Measurements from ENCODE around the gene RTEL1.
A peak's percentile ranks its signal among the peaks of the same experiment; 100 is the strongest.
"Not testable (repeated sequence)": the region's sequence is repeated elsewhere in the genome, so short reads cannot be mapped to it uniquely, and the experiment has no call there.

The RTEL1 gene

DNA sequence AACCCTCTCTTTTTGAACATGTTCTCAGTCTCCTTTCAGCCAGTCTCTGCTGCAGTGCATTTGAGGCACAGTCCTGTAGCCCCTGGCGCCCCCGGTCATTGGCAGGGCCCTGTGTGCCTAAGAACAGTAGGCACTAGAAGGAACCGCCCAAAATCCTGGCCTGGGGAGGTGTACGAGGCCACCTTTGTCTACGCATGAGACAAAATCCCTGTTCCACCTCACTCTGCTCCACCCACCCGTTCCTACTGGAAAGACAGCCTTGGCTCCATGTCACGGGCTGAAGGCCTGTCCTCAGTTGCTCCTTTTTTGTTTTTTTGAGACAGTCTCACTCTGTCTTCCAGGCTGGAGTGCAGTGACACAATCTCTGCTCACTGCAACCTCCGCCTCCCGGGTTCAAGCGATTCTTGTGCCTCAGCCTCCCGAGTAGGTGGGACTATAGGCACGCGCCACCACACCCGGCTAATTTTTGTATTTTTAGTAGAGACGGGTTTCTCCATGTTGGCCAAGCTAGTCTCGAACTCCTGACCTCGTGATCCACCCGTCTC is 72.1 kb downstream of the RTEL1 start:
- DNase-seq, result not testable (repeated sequence)

DNA sequence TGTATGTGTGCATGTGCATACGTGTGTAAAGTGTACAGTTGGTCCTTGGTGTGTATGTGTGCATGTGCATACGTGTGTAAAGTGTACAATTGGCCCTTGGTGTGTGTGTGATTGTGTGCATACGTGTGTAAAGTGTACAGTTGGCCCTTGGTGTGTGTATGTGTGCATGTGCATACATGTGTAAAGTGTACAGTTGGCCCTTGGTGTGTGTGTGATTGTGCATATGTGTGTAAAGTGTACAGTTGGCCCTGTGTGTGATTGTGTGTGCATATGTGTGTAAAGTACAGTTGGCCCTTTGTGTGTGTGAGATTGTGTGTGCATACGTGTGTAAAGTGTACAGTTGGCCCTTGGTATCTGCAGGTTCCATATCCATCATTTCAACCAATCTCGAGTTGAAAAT is 73.3 kb downstream of the RTEL1 start:
- DNase-seq, result no peak

GRCh38 chr20:63732118-63733095 is 74.3 kb downstream of the RTEL1 start:
- DNase-seq, result no peak

DNA sequence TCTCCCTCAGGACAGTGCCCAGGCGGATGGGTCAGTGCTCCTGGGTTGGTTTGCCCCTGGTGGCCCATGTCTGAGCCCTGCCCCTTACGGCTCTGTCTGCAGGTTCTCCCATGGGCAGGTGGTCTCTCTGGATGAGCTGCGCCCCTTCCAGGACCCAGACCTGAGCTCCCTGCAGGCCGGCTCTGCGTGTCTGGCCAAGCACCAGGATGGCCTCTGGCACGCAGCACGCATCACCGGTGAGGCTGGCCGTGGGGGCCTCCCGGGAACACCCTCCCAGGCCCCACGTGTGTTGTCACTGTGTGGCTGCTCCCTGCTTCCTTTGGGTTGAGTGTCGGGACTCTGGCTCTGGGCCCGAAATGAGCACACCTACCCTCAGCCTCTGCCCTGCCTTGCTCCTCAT is 75.0 kb downstream of the RTEL1 start:
- no peak for DNase-seq

GRCh38 chr20:63733579-63734081 is 75.5 kb downstream of the RTEL1 start:
- DNase-seq, result no peak

DNA sequence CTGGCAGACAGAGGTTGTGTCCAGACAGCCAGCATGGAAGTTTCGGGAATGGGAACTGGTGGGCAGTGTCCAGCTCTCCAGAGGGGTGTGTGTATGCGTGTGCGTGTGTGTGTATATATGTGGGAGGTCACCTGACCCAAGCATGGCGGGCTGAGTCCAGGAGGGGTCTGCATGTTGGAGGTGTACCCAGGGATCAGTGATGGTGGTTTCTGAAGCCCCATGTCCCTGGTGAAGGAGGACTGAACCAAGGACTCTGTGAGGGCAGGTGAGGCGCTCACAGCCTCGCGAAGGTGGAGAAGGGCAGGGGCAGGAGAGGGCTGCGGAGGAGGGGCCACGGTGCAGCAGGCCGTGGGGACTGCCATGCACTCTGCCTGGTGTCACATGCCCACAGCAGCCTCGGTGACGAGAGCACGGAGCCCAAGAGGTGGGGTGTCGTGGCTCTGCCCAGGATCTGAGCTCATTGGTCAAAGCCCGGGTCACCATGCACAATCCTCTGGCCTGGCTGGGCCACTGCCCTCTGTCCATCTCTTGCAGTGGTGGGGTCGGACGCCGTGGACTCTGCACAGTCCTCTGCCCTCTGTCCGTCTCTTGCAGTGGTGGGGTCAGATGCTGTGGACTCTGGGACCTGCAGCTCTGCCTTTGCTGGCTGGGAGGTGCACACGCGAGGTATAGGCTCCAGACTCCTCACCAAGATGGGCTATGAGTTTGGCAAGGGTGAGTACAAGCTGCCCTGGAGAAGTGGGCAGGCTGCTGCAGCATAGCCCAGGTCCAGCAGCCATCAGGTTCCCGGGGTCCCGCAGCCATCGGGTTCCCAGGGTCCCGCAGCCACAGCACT is 76.2 kb downstream of the RTEL1 start:
- DNase-seq, result no peak

- no peak for DNase-seq
Measured at GRCh38 chr20:63734946-63735858, 77.1 kb downstream of the RTEL1 start.

DNA sequence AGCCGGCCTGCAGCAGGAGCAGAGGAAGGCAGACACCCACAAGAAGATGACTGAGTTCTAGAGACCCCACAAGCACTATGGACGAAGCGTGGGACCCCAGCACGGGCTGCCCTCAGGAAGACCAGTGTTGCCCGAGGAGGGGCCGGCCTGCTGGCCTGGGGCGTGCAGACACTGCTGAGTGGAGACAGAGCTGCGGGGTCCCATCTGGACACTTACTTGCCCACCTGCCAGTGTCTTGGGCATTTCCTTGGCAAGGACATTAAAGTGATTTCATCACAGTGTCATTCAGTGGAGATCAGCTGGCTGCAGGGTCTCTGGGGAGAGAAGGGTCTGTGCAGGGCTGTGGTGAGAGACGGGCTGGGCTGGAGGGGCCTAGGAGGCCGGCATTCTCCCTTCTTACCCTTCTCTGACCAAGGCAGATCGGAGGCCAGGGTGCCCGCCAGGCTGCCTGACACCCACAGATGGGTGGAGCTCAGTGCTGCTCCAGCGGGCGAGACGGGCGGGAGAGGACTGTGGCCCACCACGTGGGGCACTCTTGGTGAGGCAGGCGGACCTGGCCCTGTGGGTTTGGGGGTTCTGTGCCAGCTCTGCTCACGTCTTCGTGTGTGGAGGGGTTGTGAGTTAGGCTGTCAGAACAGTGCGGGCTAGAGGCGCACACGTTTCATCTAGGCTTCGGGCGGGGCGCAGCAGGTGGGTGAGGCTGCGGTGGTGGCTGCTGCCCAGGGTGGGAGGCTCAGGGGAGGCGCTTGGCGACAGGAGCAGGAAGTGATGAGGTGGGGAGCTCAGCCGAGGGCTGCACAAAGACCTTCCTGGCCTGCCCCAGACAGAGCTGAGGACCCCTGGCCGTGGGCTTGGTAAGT is 78.0 kb downstream of the RTEL1 start, which contains the start of gene LIME1:
Gene LIME1 (plus strand): TSS at position 806 of the 860 bp plus-strand sequence. CDS start 886 bp downstream, outside the sequence.
- no peak for DNase-seq

DNA sequence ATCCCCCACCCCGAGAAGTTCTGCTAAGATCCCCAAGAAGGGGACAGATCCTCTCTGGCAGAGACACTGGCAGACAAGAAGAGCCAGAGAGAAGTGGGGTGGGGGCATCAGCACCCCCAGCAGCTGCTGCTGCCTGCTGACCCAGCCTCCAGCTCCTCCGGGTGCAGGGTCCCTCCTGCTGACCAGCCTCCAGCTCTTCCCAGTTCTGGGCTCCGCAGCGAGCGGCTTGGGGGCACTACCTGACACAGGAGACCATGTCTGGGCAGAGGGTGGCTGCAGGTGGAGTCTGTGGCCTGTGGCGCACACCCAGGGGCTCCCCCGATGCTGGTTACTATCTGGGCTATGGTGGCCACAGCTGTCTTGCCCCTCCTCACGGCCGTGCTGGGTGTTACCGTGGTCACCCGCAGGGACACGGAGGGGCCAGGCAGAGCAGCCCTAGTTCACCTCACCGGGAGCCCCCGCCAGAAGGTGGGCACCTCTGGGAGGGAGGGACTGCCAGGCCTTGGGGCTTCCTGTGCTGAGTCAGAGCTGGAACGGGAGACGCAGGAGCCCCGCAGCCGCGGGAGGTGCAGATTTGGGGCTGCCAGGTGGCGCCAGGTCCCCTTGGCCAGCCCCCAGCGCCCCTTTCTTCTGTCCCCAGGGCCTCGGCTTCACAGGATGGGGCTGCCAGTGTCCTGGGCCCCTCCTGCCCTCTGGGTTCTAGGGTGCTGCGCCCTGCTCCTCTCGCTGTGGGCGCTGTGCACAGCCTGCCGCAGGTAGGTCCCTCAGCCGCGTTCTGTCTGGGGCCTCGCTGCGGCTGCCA is 79.0 kb downstream of the RTEL1 start:
- no peak for DNase-seq

DNA sequence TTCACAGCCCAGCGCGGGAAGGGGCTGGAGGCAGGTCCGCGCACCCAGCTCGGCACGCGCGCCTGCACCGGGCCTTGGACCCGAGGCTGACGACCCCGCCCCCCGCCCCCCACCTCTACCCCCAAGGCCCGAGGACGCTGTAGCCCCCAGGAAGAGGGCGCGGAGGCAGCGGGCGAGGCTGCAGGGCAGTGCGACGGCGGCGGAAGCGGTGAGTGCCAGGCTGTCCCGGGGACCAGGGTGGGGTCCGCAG is 79.5 kb downstream of the RTEL1 start:
- DNase-seq, result no peak

- DNase-seq, result no peak
Measured at GRCh38 chr20:63737945-63738686, 80.0 kb downstream of the RTEL1 start.

DNA sequence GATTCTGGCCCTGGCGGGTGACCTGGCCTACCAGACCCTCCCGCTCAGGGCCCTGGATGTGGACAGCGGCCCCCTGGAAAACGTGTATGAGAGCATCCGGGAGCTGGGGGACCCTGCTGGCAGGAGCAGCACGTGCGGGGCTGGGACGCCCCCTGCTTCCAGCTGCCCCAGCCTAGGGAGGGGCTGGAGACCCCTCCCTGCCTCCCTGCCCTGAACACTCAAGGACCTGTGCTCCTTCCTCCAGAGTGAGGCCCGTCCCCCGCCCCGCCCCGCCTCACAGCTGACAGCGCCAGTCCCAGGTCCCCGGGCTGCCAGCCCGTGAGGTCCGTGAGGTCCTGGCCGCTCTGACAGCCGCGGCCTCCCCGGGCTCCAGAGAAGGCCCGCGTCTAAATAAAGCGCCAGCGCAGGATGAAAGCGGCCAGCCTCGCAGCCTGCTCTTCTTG is 80.6 kb downstream of the RTEL1 start:
- no peak for DNase-seq

GRCh38 chr20:63739130-63740069 is 81.3 kb downstream of the RTEL1 start, which contains the start of gene SLC2A4RG:
TSS of gene SLC2A4RG (plus strand) at chr20:63739776. CDS start at chr20:63739913, 137 bp downstream.
- peak; percentile 47 for DNase-seq

- DNase-seq, result no peak
Measured at GRCh38 chr20:63740070-63740626, 82.0 kb downstream of the RTEL1 start.

- DNase-seq, result peak; percentile 48
Measured at GRCh38 chr20:63740627-63741353, 82.7 kb downstream of the RTEL1 start.

- DNase-seq, result no peak
Measured at GRCh38 chr20:63741354-63741675, 83.2 kb downstream of the RTEL1 start.

DNA sequence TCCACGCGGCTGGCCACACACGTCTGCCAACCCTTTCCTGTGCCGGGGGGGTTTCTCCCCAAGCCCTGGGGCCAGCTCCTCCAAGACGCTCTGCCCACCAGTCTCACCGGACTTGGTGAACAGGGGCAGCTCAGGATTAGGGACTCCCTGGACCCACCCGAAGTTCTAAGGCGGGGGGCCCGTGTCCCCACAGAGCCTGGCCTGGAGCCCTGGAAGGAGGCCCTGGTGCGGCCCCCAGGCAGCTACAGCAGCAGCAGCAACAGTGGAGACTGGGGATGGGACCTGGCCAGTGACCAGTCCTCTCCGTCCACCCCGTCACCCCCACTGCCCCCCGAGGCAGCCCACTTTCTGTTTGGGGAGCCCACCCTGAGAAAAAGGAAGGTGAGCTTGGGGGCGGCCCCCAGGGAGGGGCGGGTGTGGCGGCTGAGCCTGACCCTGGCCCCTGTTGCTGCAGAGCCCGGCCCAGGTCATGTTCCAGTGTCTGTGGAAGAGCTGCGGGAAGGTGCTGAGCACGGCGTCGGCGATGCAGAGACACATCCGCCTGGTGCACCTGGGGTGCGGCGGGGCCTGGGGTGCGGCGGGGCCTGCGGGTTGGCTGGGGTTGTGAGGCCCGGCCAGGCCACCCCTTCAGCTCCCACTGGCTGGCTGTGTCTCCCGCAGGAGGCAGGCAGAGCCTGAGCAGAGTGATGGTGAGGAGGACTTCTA is 83.7 kb downstream of the RTEL1 start:
- no peak for DNase-seq
